EL (cell line): ENCODE results near the gene SWI5.
"Not testable (repeated sequence)": the region's sequence is repeated elsewhere in the genome, so short reads cannot be mapped to it uniquely, and the experiment has no call there.

ENCODE experiments used
- DNase-seq: peaks from one replicate; pipeline ENCODE4 v3.0.0-alpha.2; 2016

SWI5 gene

DNA sequence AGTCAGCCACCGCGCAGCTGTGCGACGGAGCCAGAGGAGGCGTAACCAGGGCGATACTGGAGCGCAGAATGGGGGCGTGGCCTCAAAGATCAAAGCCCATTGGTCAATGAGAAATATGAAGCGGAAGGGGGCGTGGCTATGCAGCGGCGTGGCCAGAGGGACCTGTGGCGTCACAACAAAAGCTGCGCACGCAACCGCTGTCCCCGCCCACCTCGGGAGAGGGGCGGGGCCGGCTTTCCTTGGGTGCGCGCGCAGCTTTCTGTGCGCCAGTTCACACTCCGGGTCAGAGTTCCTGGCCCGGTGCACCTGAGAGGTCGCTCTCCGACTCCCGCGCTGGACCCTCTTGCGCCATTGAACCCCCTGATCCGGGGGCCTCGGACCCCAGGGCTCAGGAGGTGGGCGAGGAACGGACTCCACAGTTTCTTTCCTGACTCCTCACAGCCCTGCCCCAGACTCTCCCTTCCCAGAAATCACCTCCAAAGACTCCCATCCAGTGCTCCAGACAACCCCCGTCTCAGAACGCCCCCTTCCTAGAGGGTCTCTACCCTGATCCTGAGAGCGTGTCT is at the start of gene SWI5:
Gene SWI5, plus strand, starts transcription at position 269 of the 566 bp plus-strand sequence.
- peak; percentile 99 for DNase-seq

- DNase-seq, result no peak
These were observed 49.7 kb upstream of the SWI5 start for GRCh38 chr9:128226412-128226801.

- not testable (repeated sequence) for DNase-seq
These were observed 45.2 kb upstream of the SWI5 start for GRCh38 chr9:128230897-128231296.

GRCh38 chr9:128231638-128232527 is 44.2 kb upstream of the SWI5 start:
- no peak for DNase-seq

- no peak for DNase-seq
These were observed 43.3 kb upstream of the SWI5 start for GRCh38 chr9:128232528-128233428.

DNA sequence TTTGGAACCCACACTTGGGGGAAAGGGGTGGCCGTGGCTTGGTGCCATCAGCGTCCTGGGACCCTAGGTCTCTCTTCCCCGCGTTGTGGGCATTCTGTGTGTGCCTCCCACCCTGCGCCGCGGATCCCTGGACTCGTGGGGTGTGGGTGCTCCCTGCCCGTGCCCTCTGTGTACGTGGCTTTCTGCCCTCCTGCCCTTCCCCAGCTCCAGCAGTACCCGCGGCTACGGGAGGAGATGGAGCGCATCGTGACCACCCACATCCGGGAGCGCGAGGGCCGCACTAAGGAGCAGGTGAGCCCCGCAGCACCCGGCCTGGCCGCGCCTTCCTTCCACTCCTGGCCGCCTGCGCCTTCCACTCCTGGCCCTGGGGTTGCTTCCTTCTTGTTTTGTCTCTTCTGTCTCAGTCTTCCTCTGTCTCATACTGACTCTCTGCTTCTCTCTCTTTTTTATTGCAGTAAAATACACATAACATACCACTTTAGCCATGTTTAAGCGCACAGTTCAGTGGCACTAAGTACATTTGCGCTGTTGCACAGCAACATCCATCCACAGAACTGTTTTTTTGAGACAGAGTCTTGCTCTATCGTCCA is 42.2 kb upstream of the SWI5 start:
- DNase-seq, result no peak

- no peak for DNase-seq
These were observed 34.0 kb upstream of the SWI5 start for GRCh38 chr9:128242124-128242523.

GRCh38 chr9:128242828-128243214 is 33.3 kb upstream of the SWI5 start:
- DNase-seq, result no peak

DNA sequence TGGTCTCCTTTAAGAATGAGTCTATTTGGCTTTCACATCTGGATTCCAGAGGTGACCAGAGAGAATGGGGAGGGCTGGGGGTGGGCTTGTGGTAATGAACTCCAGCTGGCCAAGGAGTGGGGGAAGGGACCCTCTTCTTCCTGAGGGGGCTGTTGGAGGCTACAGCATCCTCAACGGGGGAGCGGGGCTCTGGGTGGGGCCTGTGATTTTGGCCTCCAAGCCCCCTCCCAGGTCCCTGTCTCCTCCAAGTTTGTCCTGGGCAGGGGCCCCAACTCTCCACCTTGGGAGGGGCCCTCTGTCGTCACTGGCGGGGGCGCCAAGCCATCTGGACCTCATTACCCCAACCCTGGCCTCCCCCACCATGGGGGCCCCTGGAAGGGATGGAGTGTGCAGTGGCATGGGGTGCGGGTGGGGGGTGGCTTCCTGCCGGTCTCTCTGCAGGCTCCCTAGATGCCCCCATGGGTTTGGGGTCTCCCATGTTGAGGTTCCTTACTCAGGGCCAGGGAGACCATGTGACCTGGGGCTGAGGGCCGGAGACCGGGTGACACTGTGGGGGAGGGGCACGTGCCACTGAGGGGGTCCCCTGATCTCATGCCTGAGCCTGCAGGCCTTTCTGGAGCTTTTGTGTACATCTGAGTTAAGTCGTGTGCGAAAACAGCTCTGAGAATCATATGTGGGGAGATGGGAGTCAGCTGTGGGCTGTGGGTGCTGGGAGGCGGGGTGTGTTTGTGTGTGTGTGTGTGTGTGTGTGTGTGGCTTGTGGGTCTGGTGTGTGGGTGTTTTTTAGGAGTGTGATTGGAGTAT is 32.7 kb upstream of the SWI5 start:
- DNase-seq, result no peak

GRCh38 chr9:128244091-128244836 is 31.8 kb upstream of the SWI5 start:
- DNase-seq, result no peak

DNA sequence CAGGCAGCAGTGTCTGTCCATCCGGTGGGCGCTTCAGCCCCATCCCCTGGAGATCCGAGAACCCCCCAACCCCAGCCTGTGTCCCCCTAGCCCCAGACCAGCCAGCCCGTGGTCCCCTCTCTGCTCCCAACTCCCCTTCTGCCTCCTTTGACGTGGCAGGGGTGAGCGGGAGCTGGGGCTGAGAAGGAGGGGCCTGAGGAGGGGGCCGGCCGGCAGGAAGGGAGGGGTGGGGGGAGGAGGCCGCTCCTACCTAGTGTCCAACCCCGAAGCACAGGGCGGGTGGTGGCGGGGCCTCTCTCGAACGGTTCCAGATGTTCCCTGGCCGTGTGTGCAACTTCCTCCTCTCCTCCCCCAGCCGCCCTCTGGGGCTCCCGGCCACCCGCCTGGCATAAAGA is 31.2 kb upstream of the SWI5 start:
- DNase-seq, result peak; percentile 86

DNA sequence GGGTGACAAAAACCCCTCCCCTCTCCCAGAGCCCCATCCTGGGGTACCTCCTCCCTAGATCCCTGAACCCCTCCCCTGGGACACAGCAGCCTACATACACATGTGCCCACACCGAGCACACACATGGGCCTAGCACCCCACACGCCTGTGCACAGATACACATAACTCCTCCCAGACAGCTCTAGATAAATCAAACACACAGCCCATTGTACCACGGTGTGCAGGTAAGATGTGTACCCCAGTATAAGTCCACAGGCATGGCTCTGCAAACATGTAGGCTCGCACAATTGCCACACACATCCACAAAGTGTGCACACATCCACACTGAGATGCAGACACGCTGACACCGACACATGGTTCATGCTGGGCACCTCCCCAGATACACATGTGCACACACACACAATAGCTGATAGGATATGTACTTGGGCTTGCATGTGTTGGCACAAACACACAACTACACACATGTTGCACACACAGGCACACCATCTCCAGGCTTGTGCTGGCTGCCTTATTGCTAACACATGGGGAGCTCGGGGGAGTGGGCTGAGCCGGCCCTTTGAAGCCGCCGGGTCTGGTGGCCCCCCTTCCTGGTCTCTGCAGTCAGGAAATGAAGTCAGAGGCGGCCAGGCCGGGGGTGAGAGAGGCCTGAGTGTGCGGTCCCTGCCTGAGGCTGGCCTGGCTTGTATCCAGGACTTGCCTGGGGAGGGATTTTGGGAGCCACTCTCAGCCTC is 30.5 kb upstream of the SWI5 start:
- peak; percentile 82 for DNase-seq

GRCh38 chr9:128246471-128246870 is 29.6 kb upstream of the SWI5 start:
- DNase-seq, result no peak

- DNase-seq, result no peak
These were observed 28.8 kb upstream of the SWI5 start for GRCh38 chr9:128247226-128247803.

DNA sequence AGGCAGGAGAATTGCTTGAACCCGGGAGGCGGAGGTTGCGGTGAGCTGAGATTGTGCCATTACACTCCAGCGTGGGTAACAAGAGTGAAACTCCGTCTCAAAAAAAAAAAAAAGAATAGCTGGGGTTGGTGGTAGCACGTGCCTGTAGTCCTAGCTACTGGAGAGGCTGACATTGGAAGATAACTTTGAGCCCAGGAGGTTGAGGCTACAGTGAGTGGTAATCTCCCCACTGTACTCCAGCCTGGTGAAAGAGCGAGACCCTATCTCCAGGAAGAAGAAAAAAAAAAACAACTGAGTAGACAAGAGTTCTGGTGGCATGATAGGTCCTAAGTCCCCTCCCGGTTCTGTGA is 26.5 kb upstream of the SWI5 start:
- DNase-seq, result no peak

DNA sequence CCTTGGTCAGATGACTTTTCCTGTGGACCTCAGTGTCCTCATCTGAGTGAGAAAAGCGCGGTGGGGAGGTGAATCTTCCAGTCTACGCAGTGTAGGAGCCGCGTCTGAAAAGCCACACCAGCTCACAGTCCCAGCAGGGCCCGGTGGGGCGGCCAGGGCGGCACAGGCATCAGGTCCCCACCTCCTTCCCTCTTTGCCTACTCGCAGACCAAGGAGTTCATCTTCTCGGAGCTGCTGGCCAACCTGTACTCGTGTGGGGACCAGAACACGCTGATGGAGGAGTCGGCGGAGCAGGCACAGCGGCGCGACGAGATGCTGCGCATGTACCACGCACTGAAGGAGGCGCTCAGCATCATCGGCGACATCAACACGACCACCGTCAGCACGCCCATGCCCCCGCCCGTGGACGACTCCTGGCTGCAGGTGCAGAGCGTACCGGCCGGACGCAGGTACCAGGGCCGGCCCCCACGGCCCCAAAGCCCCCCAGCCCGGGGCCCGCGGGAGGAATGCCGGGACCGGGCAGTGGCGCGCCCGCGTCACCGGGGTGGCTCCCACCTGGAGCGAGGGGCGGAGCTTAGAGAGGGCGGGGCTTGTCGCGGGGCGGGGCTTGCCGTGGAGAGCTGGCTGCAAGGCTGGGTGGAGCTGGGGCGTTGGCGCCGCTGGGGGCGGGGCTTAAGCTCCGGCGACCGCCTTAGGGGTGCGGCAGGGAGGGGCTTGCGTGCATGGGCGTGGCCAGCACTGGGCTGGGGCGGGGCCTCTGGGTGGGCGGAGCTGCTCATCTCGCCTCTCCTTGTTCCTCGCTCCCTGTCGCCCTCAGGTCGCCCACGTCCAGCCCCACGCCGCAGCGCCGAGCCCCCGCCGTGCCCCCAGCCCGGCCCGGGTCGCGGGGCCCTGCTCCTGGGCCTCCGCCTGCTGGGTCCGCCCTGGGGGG is 25.9 kb upstream of the SWI5 start:
- DNase-seq, result peak; percentile 55

DNA sequence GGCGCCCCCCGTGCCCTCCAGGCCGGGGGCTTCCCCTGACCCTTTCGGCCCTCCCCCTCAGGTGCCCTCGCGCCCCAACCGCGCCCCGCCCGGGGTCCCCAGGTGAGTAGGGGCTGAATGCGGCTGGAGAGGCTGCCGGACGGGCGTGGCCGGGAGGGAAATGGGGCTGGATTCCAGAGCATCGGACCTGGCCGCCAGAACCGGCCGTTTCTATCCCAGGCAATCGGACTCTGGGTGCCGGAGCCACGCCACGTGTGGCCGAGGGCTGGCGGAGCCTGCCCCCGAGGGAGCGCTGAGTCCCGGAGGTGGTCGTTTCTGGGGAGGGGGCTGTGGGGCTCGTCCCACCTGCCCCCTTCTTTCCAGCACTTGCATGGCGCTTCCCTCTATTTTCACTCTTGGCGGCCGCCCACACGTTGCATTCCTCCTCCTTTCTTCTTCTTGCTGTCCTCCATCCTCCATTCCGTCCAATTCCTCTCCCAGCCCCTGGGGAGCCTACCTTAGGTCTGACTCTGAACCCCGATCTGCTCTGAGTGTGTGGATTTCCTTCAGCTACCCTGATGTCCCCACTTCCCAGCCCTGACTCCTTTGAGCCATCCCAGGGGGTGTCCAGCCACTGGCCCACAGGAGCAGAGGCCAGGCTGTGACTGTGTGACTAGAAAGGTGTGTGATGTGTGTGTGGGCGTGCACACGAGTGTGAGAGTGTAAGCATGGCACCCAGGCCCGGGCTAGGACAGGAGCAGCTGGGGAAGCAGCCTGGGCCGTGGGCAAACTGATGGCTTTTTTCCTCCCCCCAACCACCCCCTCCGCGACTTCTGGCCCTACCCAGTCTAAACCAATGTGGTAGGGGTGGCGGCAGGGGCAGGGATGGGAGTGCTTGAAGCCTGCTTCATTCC is 25.0 kb upstream of the SWI5 start:
- no peak for DNase-seq

- DNase-seq, result peak; percentile 44
These were observed 24.4 kb upstream of the SWI5 start for GRCh38 chr9:128251732-128252100.
